Measurements from ENCODE around the gene NACC1.

The NACC1 gene

DNA sequence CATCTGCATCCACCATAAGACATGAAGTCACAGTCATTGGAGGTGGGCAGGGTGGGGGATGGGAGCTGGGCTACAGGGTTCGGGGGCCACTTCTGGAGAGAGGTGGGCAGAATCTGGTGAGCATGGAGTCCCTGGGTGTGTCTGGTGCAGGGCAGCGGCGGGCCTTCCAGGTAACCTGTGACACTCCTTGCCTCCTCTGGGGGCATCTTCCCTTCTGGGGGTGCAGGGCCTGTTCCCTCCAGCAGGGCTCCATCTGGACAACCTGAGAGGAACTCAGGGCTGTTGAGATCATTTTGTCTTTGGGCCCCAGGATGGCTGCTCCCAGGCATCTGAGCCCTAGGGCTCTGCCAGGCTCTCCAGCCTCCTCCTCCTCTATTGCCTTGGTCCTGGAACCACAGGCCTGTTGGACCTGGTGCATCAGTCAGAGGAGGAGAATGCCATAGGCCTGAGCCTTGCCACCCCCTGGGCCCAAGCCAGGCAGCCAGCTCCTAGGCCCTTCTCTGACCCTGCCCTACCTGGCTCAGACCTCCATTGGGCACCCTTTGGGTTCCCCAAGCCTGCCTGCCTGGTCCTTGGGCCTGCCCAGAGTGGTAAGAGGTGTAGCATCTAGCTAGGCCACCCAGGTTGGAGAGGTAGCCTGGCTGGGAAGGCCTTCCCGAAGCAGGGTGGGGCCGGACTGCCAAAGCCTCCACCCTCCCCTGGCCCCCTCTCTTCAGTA, 28.8 kb upstream of the NACC1 start:
- DNase-seq = peak; percentile 38

DNA sequence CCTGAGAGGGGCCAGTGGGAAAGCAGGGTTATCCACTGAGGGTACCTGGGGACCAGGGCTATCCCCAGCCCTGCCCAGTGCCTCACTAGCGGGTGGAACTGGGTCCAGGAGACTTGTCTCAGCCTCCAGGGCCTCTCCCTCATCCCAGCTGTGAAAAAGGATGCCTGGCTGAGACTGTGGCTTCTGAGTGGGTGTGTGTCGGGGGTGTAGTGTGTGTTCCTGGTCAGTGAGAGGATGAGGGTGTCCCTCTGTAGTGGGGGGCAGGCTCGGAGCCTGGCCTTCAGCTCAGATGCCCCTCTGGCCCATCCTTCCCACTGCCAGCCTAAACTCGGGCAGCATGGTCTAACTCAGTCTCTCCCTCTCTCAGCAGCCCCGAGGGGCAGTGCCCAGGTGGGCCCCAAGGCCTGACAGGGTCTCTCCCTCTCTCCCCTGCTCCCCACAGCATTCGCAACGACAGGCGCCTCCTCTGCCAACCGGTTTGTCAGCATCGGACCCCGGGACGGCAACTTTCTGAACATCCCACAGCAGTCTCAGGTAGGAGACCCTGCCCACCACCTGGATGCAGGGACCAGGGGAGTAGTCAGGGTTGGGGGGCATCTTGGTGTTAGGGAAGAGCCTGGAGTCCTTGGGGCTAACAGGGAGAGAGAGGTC, 28.1 kb upstream of the NACC1 start:
- DNase-seq = no peak

DNA sequence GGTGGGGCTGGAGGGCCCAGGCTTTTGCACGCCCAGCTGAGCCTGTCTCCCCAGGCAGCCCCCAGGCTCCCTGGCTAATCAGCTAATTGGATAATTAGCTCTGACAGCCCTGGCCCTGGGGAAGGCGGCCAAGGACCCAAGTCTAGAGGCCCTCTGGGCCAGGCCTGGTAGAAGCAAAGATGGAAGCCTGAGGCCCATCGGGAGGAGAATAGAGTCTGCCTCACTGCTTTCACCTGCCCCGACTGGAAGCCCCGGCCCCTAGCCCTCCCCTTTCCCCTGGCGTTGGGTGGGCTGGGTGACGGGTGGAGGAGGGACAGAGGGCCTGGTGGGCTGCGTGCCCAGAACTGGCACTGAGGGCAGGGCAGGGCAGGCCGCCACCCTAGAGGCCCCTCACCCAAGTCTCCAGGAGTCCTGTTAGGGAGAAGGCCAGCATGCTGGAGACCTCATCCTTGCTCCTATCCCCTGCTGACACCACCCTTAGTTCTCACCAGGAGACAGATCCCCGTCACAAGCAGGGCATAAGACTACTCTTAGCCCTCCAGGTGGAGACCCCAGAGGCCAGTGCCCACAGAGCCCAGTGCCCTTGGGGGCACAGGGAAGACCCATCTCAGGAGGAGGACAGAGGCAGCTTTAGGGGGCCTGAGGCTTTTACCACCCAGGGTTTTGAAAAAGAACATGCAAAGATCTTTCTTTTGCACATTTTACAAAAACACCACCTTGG, 27.4 kb upstream of the NACC1 start:
- DNase-seq = no peak

DNA sequence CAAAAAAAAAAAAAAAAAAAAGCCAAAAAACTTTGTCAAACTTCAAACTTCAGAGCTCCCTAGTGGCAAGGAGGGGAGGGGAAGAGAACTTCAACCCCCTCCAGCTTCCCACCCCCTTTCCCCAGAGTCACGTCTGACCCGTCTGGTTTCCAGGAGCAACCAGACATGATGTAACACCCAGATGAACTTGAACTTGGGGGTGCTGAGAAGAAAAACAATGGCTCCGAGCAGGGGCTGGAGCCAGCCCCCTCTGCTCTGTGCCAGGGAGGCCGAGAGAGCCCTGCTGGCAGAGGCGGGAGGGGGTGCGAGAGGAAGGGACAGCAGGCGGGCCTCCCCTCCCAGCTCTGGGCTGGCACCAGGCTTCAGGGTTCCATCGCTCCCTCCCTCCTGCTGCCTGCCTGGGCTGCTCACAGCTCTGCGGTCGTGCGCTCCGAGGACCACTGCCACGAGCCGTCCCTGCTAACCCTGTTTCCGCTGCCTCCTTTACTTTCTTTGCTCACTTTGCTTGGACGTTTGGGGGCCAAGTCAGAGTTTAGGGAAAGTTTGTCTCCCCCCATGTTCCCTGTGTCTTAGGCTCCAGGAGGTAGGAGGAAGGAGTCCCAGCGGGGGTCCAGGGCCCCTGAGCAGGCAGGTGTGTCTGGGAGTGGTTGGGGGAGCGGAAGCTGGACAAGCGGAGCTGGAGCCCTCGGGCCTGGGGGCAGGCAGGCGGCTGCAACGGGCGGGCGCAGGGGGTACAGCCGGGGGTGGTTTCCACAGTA, 26.5 kb upstream of the NACC1 start:
- no peak for DNase-seq

DNA sequence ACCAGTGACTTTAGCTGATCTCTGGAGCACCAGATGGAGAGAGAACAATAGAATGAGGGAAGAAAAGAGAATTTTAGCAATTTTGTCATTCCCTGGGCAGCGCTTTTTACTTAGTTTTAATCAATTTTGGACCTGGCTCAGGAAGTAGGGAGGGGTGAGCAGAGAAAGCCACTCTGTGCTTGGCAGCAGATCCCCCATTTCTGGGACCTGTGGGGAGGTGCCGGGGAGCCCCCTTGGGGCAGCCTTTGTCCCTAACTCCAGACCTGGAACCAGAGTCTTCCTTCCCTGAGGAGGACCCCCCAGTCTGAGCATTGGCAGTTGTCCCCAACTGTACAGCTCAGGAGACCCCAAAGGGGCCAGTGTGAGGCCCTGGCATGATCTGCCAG, 25.9 kb upstream of the NACC1 start:
- no peak for DNase-seq

DNA sequence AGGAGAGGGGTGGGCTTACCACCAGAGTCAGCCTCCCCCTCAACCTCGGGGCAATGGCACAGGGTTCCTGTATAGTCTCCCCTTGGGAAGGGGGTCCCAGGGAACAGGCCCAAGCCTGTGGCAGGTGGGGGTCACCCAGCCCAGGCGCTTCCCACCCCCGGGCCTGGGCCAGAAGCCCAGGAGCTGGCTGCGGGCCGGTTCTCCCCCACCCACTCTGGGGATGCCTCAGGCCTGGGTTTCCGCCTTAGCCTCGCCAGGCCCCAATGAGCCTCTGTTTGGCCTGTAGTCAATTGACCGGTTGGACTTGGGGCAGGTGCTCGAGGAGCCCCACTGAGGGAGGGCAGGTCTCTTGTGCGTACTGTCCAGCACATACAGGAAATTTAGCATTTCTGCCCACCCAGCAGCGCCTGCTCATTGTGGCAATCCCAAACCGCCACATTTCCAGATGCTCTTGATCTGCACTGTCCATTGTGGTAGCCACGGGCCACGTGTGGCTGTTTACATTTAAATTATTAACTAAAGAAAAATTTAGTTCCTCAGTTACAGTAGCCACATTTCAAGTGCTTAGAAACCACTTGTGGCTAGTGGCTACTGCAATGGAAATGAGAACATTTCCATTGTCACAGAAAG, 25.3 kb upstream of the NACC1 start:
- DNase-seq = no peak

DNA sequence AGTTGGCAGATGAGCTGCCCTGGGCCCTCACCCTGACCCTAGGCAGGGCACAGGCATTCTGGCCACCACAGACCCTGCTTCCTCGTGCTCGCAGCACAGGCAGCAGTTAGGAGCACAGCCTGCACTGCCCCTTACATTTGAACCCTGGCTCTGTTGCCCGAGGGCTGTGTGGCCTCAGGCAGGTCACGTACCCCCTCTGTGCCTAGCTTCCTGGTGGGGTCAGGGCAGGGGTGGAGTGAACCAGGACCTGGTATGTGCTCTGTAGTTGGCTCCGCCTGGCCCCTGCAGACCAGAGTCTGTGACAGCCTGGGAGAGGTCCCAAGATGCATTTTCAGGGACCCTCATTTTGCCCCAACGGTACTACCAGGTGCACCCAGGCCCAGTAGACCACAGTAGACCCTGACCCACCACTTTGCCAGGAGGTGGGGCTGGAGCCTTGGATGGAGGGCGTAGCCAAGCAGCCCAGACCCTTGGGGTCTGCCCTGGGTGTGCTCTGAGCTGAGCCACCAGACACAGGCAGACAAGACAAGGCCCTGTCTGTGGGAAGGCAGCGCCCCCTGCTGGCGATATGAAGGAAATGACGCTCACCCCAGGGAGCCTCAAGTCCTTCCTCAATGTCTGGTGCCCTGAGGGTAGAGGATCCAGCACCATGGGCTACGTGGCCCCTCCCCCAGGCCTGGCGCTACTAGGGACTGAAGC, 24.5 kb upstream of the NACC1 start:
- peak; percentile 72 for DNase-seq

DNA sequence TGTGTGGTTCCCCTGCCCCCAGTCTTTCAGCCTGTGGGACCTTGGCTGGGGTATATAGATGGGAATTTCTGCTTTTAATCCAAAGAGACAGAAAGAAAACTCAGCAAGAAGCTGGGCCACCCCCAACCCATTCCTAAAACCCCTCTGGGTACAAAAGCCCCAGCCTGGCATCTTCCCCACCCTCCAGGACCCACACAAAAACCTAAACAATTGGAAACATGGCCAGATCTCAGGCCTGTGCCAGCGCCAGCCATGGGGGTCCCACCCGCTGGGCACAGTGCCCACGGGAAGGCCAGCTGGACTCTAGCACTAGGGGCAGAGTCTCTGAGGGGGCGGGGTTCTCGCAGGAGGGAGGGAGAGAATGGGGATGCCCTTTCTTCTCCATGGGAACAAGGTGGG, 24.0 kb upstream of the NACC1 start:
- no peak for DNase-seq

DNA sequence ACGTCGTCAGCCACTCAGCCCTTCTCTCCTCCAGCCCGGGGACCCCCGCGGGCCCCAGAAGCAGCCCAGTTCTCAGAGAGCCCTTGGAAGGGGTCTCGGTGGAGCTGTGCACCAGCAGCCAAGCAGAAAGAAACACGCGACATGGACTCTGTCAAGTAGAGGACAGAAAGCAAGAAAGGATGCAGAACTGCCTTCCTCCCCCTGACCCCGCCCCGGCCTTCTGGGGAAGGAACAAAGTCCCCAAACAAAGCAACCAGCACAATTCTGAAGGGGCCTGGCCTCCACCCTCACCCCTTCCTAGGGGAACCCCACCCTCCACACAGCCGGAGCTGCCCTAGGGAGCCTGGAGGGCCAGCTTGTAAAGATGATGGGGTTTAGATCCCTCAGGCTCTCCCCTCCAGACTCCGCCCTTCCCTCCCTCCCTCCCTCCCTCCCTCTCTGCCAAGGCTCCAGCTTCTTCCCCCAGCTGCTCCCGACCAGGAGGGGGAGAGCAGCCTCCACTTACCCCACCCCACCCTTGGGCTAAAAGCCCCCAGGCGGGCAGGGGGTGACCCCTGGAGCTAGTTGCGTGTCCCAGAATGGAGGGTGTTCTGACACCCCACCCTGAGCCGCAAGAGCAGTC, 23.2 kb upstream of the NACC1 start:
- DNase-seq = no peak

DNA sequence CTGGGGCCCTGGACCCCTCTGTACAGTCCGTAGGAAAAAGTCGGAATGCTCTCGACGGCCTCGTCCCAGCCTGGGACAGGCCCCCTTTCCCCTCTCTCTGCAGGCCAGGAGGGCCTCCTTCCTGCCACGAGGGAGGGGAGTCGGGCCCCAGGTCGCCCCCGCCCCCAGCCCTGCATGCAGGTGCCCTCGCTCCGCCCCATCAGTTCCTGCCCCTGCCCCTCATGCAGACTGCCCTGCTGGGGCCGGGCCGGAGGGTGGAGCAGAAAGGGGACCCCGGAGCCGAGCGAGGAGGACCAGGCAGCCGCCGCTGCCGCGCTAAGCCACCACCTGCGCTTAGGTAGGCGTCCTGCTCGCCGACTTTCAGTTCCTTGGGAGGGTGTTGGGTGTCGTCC, 22.7 kb upstream of the NACC1 start:
- no peak for DNase-seq

DNA sequence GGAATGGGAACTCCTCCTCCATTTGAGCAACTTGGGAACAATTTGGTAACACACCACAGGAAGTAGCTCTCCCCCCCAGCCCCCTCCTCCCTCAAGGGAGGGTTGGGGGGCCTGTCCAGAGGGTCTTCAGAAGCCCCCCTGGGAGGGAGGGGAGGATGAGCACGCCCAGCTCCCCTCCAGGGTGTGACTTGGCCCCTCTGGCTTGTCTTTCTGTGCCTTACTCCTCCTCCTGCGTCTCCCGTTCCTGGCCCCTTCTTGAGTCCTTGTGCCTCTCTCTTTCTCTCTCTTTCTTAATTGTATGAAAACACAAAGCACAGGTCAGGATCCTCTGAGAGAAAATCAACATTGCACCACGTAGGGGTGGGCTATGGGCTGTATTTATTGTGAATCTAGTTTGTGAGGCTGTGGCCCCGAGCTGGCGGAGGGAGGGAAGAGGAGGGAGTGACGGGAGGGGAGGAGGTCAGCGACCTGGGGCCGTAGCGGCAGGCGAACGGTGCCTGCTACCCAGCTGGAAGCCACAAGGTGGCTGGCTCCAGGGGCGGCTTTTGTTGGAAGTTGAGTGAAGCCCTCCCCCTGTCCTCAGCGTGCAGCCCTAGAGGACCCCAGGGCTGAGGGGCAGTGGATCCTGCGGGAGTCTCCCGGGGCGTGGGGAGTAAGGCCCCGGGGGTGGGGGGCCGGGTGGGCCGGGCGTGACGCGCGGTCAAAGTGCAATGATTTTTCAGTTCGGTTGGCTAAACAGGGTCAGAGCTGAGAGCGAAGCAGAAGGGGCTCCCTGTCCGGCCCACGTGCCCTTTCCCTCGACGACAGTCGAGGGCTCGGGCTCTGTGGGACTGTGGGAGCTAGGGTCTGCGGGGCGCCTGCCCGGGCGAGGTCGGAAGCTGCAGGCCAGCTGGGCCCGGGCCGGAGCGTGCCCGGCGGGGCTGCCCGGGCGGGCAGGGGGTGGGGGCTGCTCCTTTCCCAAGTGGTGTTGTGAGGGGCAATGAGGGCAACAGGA, 21.8 kb upstream of the NACC1 start:
- no peak for DNase-seq

DNA sequence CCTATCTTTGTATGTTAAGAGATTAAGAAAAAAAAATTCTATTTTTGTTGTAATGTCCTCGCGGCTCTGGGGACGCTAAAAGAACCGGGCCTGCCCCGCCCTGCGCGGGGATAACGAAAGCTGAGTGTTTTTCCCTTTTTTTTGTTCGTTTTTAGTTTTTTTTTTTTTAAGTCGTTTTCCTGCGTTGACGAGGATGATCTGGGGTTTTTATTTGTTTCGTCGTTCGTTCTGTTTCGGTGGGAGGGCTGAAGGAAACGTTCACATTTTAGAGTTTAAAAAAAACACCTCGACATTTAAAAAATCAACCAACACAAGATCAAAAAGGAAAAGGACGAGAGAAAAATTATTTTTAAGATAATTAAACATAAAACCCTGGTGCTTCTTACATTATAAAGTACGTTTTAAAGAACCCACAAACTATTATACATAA, 21.0 kb upstream of the NACC1 start:
- no peak for DNase-seq

DNA sequence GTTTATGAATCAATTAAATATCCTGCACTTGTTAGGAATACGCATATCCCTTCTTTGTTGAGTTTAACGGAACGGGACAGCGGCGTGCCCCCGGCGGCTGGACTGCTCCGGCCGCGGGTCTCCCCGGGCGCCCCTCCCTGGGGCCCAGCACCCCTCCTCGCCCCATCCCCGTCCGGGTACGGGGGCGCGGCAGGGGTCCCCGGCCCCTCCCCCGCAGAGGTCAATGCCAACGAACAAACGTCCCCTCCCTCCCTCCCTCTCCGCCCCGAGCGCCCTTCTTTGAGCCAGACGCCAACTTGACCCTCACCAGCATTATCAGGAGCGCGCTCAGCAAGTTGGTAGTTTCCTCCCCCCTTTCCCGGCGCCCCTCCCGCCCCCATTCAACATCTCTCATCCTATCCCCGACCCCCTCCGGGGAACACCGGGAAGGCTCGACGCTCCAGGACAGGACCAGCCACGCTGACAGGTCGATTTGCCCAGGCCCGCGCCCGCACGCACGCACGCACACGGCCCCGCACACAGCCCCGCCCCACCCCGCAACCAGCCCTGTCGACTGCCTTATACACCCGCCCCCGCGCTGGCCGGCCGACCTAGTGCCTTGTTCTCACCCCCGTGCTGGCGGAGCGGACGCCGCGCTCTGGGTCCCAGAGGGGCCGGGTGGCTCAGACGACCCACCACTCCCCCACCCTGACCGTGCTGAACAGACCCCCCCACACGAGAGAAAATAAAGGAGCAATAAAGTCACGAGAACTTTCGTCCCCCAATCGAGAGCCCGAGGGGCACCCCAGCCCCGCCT, 20.4 kb upstream of the NACC1 start:
- DNase-seq = peak; percentile 26

DNA sequence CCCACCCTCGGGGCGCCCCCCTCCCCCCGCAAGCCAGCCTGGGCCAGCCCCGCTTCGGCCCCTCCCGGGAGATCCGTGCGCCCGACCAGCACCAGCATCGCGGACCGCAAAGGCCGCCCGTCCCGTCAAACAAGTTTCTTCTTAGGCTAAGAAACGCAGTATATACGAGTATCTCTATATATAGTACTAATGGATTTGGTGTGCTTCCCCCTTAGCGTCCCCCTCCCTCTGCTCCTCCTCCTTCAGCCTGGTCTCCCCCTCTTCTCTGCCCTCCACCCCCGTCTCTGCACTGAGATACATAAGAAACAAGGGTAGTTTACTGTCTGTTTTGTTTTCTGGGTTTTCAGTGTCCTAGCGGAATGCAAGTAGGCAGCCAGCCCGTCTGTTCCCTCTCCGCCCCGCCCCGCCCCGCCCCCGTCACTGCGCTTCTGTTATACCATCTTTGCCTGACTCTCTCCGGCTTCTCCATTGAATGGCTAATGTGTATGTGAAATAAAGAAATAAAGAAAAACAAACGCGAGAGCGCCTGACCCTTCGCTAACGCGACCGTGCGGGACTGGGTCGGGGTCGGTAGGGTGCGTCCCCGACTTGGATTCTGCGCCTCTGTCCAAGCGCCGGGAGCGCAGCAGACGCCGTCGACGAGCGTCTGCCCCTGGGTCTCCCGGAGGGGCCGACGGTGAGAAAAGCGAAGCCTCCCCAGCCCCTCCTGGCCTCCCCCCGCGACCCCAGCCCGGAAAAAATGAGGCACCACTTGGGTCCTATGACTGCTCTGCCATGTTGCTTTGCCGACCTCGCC, 19.6 kb upstream of the NACC1 start:
- peak; percentile 29 for DNase-seq

DNA sequence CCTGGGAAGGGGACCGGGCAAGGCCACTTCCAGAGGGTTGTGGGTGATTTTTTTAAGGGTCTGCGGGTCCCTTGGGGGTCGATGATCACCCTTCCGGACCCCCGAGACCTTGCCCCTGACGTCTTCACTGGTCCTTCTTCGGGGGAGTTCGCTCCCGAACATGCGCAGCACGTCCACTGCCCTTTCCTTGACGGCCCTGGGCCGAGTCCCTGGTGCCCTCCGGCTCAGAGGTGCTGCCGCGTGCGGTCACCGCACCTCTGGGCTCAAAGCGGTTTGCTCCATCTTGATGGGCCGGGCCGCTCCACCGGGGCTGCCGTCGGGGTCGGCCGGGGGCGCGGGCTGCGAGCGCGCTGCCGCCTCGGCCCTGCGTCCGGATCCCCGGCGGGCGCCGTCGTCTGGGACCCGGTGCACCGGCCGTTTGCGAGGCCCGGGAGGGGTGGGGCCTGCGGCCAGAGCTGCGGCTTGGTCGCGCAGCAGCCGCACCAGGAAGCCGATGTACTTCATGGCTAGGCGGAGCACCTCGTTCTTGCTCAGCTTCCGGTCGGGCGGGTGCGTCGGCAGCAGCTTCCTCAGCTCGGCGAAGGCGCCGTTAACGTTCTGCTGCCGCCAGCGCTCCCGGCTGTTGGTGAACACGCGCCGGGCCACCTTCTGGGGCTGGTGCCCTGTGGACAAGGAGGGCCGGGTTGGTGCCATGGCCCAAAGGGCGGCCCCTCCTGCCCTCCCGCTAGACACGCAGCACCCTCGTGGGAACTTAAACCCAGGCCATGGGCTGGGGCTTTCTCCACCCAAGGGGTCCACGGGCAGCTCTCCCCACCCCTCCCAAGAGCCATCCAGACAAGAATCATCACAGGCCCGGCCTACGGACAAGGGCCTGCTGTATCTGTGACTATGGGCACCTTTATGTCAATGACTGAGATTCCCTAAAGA, 18.7 kb upstream of the NACC1 start:
- peak; percentile 77 for DNase-seq

DNA sequence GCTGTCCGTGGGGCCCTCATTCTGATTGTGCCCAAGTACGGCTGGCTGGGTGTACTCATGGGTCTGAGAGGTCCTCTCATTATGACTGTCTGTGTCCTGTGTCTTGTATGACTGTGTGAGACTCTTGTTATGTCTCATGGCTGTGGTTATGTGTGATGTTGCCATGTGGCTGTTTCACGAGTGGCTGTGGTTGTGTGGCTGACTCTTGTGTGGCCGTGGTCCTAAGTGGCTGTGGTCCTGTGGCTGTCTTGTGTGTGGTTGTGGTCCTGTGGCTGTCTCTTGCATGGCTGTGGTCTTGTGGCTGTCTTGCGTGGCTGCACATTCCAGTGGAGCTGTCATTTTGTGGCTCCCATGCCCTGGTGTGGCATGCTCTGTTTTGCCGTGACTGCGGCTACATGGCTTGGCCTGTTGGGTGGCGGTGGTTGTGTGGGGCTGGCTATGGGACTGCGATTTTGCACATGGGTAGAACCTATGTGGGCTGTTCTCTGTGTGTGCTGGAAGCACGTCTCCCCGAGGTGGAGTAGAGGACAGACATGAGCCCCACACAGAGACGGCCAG, 18.0 kb upstream of the NACC1 start:
- DNase-seq = peak; percentile 66

Measured in activated naive CD4-positive, alpha-beta T cell treated with anti-CD3 and anti-CD28 coated beads, Interleukin-2, amount 50 U/mL, for 16 hours (primary cell).